D721Med (cell line): ENCODE results near the gene AIM2.
"Not testable (repeated sequence)": the region's sequence is repeated elsewhere in the genome, so short reads cannot be mapped to it uniquely, and the experiment has no call there.

Experiments
- DNase-seq: peaks from one replicate; pipeline ENCODE4 v3.0.0; 2011; ENCODE audit warnings: low spot score; ENCODE audit not compliant: insufficient read length
- FAIRE-seq: peaks from 2 replicates; lab custom pipeline; 2011; peaks lifted over from hg19 to GRCh38; lab: Jason Lieb, UNC
- TF ChIP-seq, protein P1 (sequence below): IDR thresholded peaks from 2 replicates; pipeline ENCODE4 v1.5.1; 2012; ENCODE audit warnings: mild to moderate bottlenecking, control low read depth; ENCODE audit not compliant: insufficient read depth; ENCODE audit errors: missing control alignments

Gene AIM2

DNA sequence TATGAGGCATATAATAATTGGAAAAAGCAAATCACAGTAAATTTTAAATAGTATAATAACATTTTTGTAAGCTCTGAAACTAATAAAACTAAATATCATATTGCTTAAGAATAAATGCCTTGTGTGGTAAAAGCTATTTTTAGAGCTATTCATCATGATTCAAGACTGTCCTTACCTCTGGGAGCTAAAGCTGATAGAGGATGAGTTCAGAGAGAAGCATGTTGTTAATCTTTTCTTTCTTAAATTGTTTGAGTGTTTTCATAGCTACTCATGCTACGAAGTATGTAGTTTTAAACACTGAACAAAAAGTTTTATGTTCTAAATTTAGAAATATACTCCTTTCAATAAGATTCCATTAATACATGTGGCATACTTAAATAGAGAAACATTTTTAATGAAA, 36.4 kb downstream of the AIM2 start:
- no peak for FAIRE-seq
- DNase-seq = no peak
- TF ChIP-seq, protein P1, sequence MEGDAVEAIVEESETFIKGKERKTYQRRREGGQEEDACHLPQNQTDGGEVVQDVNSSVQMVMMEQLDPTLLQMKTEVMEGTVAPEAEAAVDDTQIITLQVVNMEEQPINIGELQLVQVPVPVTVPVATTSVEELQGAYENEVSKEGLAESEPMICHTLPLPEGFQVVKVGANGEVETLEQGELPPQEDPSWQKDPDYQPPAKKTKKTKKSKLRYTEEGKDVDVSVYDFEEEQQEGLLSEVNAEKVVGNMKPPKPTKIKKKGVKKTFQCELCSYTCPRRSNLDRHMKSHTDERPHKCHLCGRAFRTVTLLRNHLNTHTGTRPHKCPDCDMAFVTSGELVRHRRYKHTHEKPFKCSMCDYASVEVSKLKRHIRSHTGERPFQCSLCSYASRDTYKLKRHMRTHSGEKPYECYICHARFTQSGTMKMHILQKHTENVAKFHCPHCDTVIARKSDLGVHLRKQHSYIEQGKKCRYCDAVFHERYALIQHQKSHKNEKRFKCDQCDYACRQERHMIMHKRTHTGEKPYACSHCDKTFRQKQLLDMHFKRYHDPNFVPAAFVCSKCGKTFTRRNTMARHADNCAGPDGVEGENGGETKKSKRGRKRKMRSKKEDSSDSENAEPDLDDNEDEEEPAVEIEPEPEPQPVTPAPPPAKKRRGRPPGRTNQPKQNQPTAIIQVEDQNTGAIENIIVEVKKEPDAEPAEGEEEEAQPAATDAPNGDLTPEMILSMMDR = no peak

GRCh38 chr1:159030877-159031447, 45.6 kb downstream of the AIM2 start:
- TF ChIP-seq, protein P1 = no peak
- FAIRE-seq = no peak

GRCh38 chr1:159030311-159030710, 46.3 kb downstream of the AIM2 start:
- TF ChIP-seq, protein P1 = no peak
- FAIRE-seq (no peak), DNase-seq (no peak)

More at GRCh38 chr1:159030877-159031447, 45.6 kb downstream of the AIM2 start:
- no peak for DNase-seq

GRCh38 chr1:159026841-159027240, 49.7 kb downstream of the AIM2 start:
- not testable (repeated sequence) for DNase-seq, FAIRE-seq

- DNase-seq (no peak), FAIRE-seq (no peak)
- TF ChIP-seq, protein P1 = no peak
These were observed 51.5 kb downstream of the AIM2 start for GRCh38 chr1:159025043-159025442.

GRCh38 chr1:159023723-159024122, 52.8 kb downstream of the AIM2 start:
- no peak for DNase-seq
- FAIRE-seq = no peak
- TF ChIP-seq, protein P1 = no peak

- DNase-seq (no peak), FAIRE-seq (no peak)
- TF ChIP-seq, protein P1 = no peak
These were observed 61.1 kb downstream of the AIM2 start for GRCh38 chr1:159015440-159015909.
